GM19324 (cell line): ENCODE measurements around the gene ODAD4.

Experiments used
- ATAC-seq: cut with Tn5 transposase; IDR thresholded peaks from one replicate; pipeline ENCODE4 v1.9.1; 2021; ENCODE audit warnings: mild to moderate bottlenecking, moderate library complexity; ENCODE audit not compliant: unreplicated experiment, low FRiP score

Gene ODAD4

GRCh38 chr17:41939044-41939692, 8.8 kb downstream of the ODAD4 start:
- no peak for ATAC-seq

- ATAC-seq = no peak
Observed at GRCh38 chr17:41939693-41940090, 9.3 kb downstream of the ODAD4 start.

GRCh38 chr17:41941168-41941567, 10.8 kb downstream of the ODAD4 start:
- no peak for ATAC-seq

GRCh38 chr17:41942626-41943373, 12.4 kb downstream of the ODAD4 start:
- no peak for ATAC-seq

- ATAC-seq = no peak
Observed at GRCh38 chr17:41943492-41943891, 13.1 kb downstream of the ODAD4 start.

GRCh38 chr17:41944943-41945342, 14.5 kb downstream of the ODAD4 start:
- ATAC-seq = no peak

- ATAC-seq = no peak
Observed at GRCh38 chr17:41948762-41949460, 18.5 kb downstream of the ODAD4 start.

GRCh38 chr17:41956522-41956921, 26.1 kb downstream of the ODAD4 start:
- ATAC-seq = no peak

GRCh38 chr17:41957031-41957868, 26.8 kb downstream of the ODAD4 start:
- no peak for ATAC-seq

GRCh38 chr17:41957869-41958439, 27.5 kb downstream of the ODAD4 start:
- no peak for ATAC-seq

GRCh38 chr17:41959030-41959335, 28.6 kb downstream of the ODAD4 start:
- ATAC-seq = no peak

- ATAC-seq = no peak
Observed at GRCh38 chr17:41959336-41960095, 29.1 kb downstream of the ODAD4 start.

- ATAC-seq = no peak
Observed at GRCh38 chr17:41962111-41962510, 31.7 kb downstream of the ODAD4 start.

- ATAC-seq = no peak
Observed at GRCh38 chr17:41962768-41963434, 32.5 kb downstream of the ODAD4 start.

GRCh38 chr17:41965694-41966462, 35.5 kb downstream of the ODAD4 start:
- no peak for ATAC-seq

- peak; percentile 88 for ATAC-seq
Observed at GRCh38 chr17:41966463-41967140, 36.2 kb downstream of the ODAD4 start, which contains the start of gene CNP. TSS of gene CNP (plus strand) at chr17:41966795. CDS start at chr17:41966885, 90 bp downstream.

GRCh38 chr17:41967141-41967920, 36.9 kb downstream of the ODAD4 start:
- ATAC-seq = no peak
